Ecto neural progenitor cell (in vitro differentiated cells): ENCODE results near the gene KMT2B.
A peak's percentile ranks its signal among the peaks of the same experiment; 100 is the strongest.
"Not testable (repeated sequence)": the region's sequence is repeated elsewhere in the genome, so short reads cannot be mapped to it uniquely, and the experiment has no call there.

Source experiments
- DNase-seq: peaks from one replicate; pipeline ENCODE4 v3.0.0-alpha.2; 2018; ENCODE audit warnings: low spot score

KMT2B gene

DNA sequence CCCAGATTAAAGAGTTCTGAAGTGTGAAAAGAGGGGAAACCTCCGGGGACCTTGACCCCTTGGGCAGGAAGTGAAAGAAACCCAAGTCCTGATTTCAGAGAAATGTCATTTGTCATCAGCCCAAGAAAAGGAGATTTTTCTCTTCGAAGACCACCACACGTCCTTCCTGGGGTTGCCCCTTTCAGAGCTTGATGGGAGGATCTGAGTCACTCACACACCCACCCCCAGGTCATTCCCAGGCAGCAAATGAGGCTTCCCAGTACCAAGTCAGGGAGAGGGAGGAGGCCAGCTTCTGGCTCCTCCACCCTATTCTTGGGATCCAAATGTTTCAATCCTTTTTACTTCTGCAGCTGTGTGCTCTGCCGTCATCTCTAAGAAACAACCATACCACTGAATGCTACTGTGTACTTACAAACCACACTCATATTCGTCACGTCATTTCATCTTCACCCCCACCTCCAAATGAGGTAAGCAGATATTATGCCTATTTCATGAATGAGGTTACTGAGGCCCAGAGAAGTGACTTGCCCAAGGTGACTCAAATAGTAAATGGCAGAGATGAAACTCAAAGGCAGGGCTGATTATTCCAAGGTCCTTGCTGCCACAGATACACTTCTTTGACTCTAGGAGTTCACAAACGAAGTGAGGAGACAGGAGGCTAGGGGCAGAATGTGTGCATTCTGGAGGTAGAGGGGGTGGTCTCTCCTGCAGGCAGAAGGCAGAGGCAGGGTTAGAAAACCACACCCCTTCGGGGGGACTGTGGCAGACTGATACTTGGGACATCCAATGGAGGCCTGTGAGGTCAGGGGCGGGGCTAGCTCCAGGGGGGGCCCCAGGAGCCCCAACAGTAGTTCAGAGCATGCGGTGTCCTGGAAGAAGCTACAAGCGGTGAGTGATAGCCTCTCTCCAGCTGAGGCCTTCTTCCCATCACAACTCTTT lies 5.0 kb upstream of the KMT2B start:
- DNase-seq, result no peak

DNA sequence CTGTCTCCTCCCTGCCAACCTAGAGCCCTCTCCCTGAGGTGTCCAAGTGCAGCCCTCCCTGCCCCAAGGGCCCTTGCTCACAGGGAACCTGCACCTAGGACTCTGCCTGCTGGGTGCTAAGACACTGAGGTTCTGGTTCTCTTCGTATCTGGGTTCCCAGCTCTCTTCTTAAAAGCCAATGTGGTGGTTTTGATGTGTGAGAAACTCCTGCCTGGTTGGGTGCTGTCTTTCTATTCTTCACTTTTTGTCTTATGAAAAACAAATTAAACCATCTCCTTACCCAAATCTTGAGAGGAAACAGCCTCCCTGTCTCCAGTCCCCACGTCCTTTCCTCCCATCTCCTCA lies 4.3 kb upstream of the KMT2B start:
- DNase-seq, result no peak

DNA sequence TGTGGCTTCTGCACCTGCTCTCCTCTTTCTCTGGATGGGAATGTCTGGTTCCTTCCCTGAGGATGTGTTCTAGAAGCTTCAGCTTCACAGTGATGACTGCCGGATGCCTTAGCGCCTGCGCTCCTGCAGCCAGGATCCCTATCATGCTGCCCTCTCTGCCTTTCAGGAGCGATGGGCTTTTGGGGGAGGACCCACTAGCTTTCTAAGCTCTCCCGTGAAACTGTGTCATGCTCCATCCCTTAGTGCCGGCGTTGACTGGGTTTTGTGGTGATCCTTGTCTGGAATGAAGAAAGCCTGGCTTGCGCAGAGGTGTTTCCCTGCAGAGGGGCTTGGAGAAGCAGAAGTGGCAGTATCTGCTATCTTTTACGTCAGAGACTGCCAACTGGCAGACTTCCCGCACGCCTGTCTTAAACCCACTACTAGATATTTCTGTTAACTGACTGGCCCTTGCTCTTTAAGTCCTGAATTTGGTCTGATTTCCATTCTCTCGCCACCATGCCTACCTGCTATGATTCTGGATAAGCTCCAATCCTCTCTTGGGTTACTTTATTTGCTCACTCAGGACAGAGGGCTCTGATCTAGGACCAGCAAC lies 3.8 kb upstream of the KMT2B start:
- no peak for DNase-seq

DNA sequence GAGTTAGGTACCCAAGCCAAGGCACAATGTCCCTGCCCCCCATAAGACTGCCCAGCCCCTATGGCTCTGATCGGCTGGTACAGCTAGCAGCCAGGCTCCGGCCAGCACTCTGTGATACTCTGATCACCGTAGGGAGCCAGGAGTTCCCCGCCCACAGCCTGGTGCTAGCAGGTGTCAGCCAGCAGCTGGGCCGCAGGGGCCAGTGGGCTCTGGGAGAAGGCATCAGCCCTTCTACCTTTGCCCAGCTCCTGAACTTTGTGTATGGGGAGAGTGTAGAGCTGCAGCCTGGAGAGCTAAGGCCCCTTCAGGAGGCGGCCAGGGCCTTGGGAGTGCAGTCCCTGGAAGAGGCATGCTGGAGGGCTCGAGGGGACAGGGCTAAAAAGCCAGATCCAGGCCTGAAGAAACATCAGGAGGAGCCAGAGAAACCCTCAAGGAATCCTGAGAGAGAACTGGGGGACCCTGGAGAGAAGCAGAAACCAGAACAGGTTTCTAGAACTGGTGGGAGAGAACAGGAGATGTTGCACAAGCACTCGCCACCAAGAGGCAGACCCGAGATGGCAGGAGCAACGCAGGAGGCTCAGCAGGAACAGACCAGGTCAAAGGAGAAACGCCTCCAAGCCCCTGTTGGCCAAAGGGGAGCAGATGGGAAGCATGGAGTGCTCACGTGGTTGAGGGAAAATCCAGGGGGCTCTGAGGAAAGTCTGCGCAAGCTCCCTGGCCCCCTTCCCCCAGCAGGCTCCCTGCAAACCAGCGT lies 3.0 kb upstream of the KMT2B start:
- DNase-seq, result peak; percentile 59

DNA sequence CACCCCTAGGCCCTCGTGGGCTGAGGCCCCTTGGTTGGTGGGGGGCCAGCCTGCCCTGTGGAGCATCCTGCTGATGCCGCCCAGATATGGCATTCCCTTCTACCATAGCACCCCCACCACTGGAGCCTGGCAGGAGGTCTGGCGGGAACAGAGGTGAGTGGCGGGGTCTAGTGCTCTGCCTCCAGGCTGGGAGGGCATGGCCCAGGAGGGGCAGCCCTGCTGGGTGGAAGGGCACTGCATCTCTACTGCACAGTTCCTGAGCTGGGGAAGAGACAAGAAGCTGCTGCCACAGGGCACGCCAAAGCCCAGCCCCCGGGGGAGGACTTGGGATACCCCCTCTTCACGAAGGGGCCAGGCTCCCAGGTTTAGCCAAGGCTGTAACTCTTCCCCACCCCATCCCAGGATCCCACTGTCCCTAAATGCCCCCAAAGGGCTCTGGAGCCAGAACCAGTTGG lies 2.4 kb upstream of the KMT2B start:
- DNase-seq, result no peak

DNA sequence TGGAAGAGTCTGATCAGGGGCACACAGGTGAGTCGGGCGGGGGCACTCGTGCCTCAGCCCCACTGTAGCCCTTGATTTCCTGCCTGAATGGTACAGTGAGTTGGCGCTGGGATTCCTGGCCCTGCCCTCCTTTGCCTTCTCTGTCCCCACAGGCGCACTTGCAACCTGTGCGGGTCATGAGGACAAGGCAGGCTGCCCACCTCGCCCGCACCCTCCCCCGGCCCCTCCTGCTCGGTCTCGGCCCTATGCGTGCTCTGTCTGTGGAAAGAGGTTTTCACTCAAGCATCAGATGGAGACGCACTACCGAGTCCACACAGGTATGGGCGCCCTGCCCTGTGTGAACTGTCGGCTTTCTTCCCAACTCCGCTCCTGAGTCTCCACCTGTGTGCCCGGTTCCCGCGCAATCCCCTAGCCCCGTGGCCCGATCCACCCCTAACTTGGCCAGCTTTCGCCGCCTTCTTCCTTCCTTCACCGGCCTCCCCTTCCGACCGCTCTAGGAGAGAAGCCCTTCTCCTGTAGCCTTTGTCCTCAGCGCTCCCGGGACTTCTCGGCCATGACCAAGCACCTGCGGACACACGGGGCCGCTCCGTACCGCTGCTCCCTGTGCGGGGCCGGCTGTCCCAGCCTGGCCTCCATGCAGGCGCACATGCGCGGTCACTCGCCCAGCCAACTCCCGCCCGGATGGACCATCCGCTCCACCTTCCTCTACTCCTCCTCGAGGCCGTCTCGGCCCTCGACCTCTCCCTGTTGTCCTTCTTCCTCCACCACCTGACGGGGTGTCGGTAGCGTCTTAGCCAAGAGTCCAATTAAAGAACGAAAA lies 1.6 kb upstream of the KMT2B start:
- DNase-seq, result no peak

DNA sequence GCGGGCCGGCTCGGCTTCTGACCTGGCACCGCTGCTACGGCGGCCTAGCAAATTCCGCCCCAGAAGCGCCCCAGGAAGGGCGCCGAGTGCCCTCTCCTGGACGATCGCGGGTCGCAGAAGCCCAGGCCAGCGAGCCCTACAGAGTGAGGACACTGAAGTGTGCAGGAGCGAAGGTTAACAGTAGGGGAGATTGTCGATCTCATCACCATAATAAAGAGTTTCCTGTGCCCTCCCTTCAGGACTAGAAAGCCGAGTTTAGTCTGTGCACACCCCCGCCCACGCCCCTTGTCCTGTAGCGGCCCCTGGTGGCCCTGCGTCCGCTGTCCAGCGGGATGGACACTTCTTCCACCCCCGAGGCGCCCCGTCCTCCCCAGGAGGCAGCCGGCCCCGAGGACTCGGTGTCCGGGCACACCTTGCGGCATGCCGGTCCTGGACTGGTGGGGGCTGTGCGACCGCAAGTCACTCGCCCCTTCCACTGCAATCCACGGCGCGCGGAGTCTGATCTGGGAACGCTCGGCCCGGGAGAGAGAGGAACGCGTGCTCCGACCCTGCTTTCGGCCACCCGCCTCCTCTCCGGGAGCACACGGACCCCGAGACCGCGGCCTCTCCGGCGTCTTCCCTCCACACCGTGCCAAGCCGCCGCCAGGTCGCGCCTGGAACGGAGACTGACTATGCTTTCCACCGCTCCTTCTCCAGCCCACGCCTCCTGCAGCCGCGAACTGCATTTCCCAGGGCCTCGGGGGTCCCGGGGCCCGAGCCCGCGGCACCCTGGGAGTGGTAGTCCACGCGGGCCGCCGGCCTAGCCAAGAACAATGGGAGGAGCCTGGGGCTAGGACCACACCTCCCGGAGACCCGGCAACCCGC lies 770 bp upstream of the KMT2B start:
- DNase-seq, result peak; percentile 97

DNA sequence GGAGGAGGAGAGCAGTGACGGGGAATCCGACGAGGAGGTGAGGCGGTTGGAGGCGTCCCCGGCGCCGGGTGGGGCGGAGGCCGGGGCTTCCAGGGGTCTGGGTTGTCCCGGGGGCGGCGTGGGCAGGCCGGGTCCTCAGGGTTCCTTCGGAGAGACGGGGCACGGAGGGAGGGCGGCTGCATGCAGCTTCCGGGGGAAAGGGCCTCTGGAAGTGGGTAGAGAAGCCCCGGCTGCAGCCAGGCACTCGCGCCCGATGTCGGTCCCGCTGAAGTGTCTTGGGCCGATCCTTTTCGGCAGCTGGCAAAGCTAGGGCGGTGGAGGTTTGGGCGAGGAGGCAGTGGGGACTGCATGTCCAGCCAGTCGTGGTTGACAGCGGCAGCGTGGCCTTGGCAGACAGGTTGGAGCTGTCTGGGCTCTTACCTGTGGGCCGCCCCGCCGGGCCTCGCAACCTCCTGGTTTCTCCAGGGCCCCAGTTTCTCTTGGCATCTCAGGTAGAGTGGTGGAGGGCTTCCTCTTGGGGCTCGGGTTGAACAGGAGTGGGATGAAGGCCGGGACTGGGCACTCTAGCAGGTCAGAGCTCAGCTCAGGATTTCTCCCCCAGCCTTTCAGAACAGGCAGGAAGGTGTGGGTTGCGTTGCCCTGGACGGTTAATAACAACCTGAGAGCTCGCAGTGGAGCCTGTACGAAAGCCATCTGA lies 690 bp downstream of the KMT2B start:
- DNase-seq, result peak; percentile 70

DNA sequence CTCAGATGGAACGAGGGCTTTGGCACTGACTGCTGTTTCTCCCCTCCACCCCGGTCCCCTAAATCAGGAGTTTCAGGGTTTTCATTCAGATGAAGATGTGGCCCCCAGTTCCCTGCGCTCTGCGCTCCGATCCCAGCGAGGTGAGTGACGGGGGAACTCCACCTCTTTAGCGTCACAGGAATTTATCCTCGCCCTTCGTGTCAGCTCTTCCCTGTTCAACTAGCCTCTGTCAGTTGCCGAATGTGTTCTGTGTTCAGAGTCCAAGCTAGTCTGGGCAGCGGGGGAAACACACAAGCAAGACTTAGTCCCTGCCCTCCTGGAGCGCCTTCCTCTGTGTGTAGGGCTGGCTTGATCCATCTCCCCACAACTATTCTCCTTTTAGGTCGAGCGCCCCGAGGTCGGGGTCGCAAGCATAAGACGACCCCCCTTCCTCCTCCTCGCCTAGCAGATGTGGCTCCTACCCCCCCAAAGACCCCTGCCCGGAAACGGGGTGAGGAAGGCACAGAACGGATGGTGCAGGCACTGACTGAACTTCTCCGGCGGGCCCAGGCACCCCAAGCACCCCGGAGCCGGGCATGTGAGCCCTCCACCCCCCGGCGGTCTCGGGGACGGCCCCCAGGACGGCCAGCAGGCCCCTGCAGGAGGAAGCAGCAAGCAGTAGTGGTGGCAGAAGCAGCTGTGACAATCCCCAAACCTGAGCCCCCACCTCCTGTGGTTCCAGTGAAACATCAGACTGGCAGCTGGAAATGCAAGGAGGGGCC lies 1.8 kb downstream of the KMT2B start:
- DNase-seq, result no peak

DNA sequence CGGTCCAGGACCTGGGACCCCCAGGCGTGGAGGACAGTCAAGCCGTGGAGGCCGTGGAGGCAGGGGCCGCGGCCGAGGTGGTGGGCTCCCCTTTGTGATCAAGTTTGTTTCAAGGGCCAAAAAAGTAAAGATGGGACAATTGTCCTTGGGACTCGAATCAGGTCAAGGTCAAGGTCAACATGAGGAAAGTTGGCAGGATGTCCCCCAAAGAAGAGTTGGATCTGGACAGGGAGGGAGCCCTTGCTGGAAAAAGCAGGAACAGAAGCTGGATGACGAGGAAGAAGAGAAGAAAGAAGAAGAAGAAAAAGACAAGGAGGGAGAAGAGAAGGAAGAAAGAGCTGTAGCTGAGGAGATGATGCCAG lies 2.3 kb downstream of the KMT2B start:
- no peak for DNase-seq

DNA sequence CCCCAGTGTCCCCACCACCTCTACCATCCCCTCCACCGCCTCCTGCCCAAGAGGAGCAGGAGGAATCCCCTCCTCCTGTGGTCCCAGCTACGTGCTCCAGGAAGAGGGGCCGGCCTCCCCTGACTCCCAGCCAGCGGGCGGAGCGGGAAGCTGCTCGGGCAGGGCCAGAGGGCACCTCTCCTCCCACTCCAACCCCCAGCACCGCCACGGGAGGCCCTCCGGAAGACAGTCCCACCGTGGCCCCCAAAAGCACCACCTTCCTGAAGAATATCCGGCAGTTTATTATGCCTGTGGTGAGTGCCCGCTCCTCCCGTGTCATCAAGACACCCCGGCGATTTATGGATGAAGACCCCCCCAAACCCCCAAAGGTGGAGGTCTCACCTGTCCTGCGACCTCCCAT lies 2.8 kb downstream of the KMT2B start:
- no peak for DNase-seq

DNA sequence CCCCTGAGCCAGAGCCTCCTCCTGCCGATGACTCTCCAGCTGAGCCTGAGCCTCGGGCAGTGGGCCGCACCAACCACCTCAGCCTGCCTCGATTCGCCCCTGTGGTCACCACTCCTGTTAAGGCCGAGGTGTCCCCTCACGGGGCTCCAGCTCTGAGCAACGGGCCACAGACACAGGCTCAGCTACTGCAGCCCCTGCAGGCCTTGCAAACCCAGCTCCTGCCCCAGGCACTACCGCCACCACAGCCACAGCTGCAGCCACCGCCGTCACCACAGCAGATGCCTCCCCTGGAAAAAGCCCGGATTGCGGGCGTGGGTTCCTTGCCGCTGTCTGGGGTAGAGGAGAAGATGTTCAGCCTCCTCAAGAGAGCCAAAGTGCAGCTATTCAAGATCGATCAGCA lies 3.6 kb downstream of the KMT2B start:
- no peak for DNase-seq

DNA sequence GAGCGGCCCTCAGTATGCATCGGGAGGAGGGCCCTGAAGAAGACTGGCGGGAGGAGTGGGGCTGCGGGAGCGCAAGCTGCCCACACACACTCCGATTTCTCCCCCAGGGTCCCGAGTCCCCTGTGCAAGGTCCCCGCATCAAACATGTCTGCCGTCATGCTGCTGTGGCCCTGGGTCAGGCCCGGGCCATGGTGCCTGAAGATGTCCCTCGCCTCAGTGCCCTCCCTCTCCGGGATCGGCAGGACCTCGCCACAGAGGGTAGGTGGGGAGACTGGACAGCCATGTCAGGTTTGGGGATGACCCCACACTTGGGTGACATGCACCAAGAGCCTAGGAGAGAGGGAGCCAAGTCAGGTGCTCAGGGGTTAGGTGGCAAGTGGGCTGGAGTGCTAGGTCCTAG lies 4.7 kb downstream of the KMT2B start:
- DNase-seq, result no peak

DNA sequence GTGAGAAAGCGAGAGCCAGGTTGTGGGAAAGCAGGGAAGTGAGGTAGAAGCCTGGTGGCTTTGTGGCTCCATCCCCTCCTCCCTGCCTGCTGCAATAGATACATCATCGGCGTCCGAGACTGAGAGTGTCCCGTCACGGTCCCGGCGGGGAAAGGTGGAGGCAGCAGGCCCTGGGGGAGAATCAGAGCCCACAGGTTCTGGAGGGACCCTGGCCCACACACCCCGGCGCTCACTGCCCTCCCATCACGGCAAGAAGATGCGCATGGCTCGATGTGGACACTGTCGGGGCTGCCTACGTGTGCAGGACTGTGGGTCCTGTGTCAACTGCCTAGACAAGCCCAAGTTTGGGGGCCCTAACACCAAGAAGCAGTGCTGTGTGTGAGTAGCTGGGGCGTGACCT lies 5.1 kb downstream of the KMT2B start:
- DNase-seq, result no peak

DNA sequence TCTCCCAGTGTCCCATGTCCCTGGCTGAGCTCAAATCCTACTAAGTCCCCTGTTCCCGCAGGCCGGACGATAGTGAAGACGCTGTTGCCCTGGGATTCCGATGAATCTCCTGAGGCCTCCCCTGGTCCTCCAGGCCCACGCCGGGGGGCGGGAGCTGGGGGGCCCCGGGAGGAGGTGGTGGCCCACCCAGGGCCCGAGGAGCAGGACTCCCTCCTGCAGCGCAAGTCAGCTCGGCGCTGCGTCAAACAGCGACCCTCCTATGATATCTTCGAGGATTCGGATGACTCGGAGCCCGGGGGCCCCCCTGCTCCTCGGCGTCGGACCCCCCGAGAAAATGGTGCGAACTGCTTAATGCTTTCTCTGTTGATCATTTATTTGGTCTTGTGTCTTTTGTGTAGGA lies 5.9 kb downstream of the KMT2B start:
- DNase-seq, result no peak

DNA sequence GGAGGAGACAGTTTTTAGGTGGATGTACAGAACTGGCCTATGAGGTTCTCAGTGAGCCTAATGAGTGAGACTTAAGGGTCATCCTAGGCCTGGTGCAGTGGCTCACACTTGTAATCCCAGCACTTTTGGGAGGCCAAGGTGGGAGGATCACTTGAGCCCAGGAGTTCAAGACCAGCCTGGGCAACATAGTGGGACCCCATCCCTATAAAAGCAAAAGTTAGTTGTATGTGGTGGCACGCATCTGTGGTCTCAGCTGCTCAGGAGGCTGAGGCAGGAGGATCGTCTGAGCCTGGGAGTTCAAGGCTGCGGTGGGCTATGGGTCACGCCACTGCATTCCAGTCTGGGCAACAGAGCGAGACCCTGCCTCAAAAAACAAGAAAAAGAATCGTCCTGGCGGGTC lies 6.3 kb downstream of the KMT2B start:
- DNase-seq, result not testable (repeated sequence)

DNA sequence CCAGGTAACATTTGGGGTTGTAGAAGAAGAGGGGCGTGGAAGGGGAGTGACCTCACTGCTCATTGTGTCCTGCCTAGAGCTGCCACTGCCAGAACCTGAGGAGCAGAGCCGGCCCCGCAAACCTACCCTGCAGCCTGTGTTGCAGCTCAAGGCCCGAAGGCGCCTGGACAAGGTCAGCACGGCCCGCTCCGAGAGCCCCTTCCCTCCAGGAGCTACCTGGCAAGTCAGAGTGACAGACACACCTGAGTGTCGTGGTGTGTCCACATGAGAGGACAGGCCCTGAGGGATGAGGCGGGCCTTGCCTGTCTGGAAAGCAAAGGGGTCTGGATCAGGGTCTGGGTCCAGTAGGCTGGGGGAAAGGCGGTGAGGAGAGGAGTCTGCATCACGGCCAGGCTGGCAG lies 6.8 kb downstream of the KMT2B start:
- no peak for DNase-seq

DNA sequence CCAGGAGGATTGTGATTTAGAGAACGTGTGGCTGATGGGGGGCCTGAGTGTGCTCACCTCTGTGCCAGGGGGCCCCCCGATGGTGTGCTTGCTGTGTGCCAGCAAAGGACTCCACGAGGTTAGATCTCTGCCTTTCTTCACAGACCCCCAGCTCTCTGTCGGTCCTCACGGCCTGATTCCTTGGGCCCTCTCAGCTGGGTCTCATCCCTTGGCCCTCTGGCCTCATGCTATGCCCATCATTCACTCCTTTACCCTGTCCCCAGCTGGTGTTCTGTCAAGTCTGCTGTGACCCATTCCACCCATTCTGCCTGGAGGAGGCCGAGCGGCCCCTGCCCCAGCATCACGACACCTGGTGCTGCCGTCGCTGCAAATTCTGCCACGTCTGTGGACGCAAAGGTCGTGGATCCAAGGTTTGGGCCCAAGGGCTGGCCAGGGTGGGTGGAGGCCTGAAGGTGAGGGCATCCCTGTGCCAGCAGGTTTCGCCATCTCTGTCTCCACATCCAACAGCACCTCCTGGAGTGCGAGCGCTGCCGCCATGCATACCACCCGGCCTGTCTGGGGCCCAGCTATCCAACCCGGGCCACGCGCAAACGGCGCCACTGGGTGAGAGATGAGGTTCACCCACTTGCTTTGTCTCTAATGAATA lies 7.5 kb downstream of the KMT2B start:
- no peak for DNase-seq
